C4-2B (cell line): ENCODE measurements around the gene DOCK3.

Experiments
- CTCF ChIP-seq: fragments of 450-650 bp; conservative IDR thresholded peaks from 2 replicates; pipeline ENCODE4 v1.5.1; 2017; ENCODE audit warnings: mild to moderate bottlenecking
- ZFX ChIP-seq: fragments of 450-650 bp; IDR thresholded peaks from 2 replicates; pipeline ENCODE4 v1.6.1; 2017

DNA sequence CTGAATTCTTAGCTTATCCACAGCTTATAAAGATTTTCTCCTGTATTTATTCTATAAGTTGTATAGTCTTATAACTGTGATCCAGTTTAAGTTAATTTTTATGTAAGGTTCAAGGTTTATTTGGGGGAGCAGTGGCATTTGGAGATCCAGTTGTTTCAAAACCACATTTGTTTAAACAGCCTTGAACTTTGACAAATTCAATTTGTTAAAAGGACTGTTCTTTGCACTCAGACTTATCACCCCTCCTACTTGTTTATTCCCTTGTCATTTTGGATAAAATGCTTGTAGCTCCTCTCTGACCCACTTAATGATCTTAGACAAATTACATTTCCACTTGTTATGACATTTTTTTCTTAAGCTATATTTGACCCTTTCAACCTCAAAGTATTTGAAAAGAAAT, 327.8 kb downstream of the DOCK3 start:
- TF ChIP-seq CTCF (no peak), ZFX (no peak)
